ENCODE measurements around the gene KCTD5.

The KCTD5 gene

DNA sequence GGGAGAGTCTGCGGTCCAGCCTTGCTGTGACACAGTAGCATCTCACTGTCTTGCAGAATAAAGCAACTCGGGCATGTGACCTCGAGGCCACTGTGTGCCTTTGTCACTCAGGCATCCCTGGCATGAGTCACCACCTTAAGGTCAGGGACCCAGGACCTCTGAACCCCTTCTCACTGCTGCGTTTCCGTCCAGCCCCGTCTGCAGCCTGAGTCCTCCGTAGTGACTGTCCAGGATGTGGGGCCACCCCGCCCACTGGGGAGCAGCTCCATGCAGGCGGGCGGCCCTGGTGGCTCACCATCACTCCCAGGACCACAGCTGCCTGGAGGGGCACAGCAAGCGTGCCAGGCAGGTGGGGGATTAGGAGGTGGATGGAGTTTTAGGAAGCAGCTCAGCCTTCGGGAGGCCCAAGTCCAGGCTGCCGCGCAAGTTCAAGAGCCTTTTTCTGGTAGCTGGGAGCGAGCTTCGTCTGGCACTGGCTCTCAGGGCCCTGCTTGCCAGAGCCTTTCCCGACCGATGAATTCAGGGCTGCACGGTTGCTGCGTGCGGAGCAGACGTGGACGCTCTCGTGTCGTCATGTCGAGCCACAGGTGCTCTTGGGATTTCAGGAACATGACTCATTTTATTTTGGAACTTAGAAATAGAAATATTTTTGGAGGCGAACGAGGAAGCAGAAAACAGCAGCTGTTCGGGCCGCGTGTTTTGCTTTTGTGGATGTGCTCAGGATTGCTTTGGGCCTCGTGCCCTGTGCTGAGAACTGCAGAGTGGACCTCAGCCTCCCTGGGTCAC lies 16.8 kb downstream of the KCTD5 start:
- Mint-ChIP-seq H3K27ac (no peak overlapping the region), H3K9me3 (no peaks in the 10 kb centered on the region), H3K4me3 (no peak overlapping the region), H3K27me3 (no peaks in the 10 kb centered on the region), H3K4me1 (no peaks in the 10 kb centered on the region)
- no peak for ATAC-seq
- no peak for DNase-seq

- Mint-ChIP-seq H3K4me3 (no peak overlapping the region), H3K27ac (no peak overlapping the region), H3K4me1 (no peaks in the 10 kb centered on the region), H3K27me3 (no peaks in the 10 kb centered on the region), H3K9me3 (no peaks in the 10 kb centered on the region)
- no peak for DNase-seq
- ATAC-seq, result no peak
These were observed 17.7 kb downstream of the KCTD5 start for GRCh38 chr16:2699791-2700600.

DNA sequence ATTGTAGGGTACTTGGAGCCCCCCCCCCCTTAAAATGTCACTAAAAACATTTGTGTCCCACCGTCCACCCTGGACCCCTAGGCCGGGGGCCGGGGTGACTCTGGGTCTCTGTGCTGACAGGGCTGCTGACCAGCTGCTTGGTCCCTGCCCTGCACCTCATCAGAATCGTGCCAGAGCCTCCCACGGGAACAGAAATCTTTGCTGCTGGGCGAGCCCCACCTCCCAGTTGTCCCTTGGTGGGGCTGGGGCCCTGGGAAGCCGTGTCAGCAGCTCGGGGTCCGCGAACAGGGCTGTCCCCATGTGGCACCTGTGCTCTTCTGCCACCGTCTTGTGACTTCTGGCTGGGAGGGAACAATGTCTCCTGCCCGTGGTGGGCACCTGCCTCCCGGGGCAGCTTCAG lies 18.5 kb downstream of the KCTD5 start:
- Mint-ChIP-seq H3K27me3 (no peaks in the 10 kb centered on the region), H3K4me3 (no peak overlapping the region), H3K4me1 (no peaks in the 10 kb centered on the region), H3K9me3 (no peaks in the 10 kb centered on the region), H3K27ac (no peak overlapping the region)
- DNase-seq (no peak), ATAC-seq (no peak)

- H3K4me3 Mint-ChIP-seq, result no peak overlapping the region
- DNase-seq, result no peak
- H3K4me1 Mint-ChIP-seq, result no peaks in the 10 kb centered on the region
- no peaks in the 10 kb centered on the region for H3K27me3 Mint-ChIP-seq
- no peak overlapping the region for H3K27ac Mint-ChIP-seq
- ATAC-seq, result no peak
- H3K9me3 Mint-ChIP-seq, result no peaks in the 10 kb centered on the region
These were observed 18.9 kb downstream of the KCTD5 start for GRCh38 chr16:2701272-2701671.

GRCh38 chr16:2701713-2702437 lies 19.6 kb downstream of the KCTD5 start:
- Mint-ChIP-seq H3K27ac (peak overlapping the region in 1 of 2 donors; percentile 59), H3K4me1 (no peaks in the 10 kb centered on the region), H3K9me3 (no peaks in the 10 kb centered on the region), H3K27me3 (no peaks in the 10 kb centered on the region), H3K4me3 (no peak overlapping the region)
- ATAC-seq (no peak), DNase-seq (no peak)

DNA sequence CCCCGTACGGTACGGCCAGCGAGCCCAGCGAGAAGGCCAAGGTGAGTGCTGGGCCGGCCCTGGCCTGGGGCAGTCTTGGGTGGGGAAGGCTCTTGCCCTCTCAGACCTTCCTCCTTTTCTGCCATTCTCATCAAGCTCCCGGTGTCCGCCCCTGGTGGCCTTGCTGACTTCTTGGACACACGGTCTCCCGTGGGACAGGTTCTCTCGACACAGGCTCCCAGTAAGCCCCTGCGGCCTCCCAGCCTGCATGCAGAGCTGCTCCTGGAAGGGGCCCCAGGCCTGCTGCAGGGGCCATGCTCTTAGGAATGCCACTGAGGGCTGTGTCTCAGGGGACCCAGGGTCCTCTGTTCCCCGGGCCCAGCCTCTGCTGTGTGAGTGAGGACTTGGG lies 20.1 kb downstream of the KCTD5 start:
- ATAC-seq (no peak), DNase-seq (no peak)
- Mint-ChIP-seq H3K4me1 (no peaks in the 10 kb centered on the region), H3K4me3 (no peak overlapping the region), H3K27me3 (no peaks in the 10 kb centered on the region), H3K27ac (peak overlapping the region in 1 of 2 donors; percentile 59), H3K9me3 (no peaks in the 10 kb centered on the region)

DNA sequence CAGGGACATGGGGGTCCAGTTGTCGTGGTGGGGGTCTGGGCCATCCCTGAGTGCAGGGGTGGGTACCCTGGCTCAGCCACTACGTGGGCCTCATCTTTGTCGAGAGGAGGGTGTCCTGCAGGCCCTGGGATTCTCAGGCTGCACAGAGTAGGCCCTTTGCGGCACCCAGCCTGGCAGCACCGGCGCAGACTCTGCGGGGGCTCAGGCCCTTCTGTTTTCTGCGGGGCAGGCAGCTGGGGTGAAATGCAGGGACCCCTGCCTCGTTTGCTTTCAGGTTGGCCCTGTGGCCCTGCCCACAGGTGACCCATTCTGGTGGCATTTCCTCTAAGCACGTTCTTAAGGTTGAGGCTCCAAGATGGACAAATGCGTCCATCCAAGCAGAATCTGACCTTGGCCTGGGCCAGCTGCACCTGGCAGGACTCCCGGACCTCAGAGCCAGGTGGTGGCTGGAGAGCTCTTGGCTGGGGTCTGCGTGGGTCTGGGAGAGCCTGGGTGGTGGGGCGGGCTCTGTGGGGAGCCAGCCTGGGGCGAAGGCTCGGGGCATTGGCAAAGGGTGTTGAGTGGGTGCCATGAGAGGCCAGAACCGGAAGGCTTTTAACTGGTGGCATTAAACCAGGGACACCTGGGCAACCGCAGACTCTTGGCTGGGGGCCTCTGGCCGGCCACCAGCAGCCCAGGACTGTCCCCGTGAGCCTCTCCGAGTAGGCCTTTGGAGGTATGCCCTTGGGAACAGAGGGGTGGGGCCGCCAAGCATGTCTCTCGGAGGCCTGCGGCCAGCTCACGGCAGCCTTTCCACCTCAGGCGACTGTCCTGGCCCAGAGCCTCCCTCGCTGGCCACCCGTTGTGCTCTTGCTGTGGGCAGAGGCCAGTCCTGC lies 20.8 kb downstream of the KCTD5 start:
- H3K27ac Mint-ChIP-seq, result no peak overlapping the region
- H3K9me3 Mint-ChIP-seq, result no peaks in the 10 kb centered on the region
- ATAC-seq (no peak), DNase-seq (no peak)
- no peaks in the 10 kb centered on the region for H3K4me1 Mint-ChIP-seq
- no peak overlapping the region for H3K4me3 Mint-ChIP-seq
- no peaks in the 10 kb centered on the region for H3K27me3 Mint-ChIP-seq

- ATAC-seq (no peak), DNase-seq (no peak)
- H3K4me3 Mint-ChIP-seq, result no peak overlapping the region
- H3K27me3 Mint-ChIP-seq, result no peaks in the 10 kb centered on the region
- no peaks in the 10 kb centered on the region for H3K4me1 Mint-ChIP-seq
- H3K9me3 Mint-ChIP-seq, result no peaks in the 10 kb centered on the region
- H3K27ac Mint-ChIP-seq, result no peak overlapping the region
These were observed 22.1 kb downstream of the KCTD5 start for GRCh38 chr16:2704166-2704982.

- ATAC-seq (peak; percentile 8), DNase-seq (no peak)
- Mint-ChIP-seq H3K4me1 (no peaks in the 10 kb centered on the region), H3K4me3 (no peak overlapping the region), H3K27me3 (no peaks in the 10 kb centered on the region), H3K27ac (no peak overlapping the region), H3K9me3 (no peaks in the 10 kb centered on the region)
These were observed 22.6 kb downstream of the KCTD5 start for GRCh38 chr16:2704983-2705275.

GRCh38 chr16:2705351-2705750 lies 23.0 kb downstream of the KCTD5 start:
- no peak for ATAC-seq
- H3K4me3 Mint-ChIP-seq, result no peak overlapping the region
- H3K27me3 Mint-ChIP-seq, result no peaks in the 10 kb centered on the region
- no peak overlapping the region for H3K27ac Mint-ChIP-seq
- no peak for DNase-seq
- no peaks in the 10 kb centered on the region for H3K9me3 Mint-ChIP-seq
- H3K4me1 Mint-ChIP-seq, result no peaks in the 10 kb centered on the region

- Mint-ChIP-seq H3K27me3 (no peaks in the 10 kb centered on the region), H3K4me1 (no peaks in the 10 kb centered on the region)
These were observed 23.8 kb downstream of the KCTD5 start for GRCh38 chr16:2706085-2706484.

DNA sequence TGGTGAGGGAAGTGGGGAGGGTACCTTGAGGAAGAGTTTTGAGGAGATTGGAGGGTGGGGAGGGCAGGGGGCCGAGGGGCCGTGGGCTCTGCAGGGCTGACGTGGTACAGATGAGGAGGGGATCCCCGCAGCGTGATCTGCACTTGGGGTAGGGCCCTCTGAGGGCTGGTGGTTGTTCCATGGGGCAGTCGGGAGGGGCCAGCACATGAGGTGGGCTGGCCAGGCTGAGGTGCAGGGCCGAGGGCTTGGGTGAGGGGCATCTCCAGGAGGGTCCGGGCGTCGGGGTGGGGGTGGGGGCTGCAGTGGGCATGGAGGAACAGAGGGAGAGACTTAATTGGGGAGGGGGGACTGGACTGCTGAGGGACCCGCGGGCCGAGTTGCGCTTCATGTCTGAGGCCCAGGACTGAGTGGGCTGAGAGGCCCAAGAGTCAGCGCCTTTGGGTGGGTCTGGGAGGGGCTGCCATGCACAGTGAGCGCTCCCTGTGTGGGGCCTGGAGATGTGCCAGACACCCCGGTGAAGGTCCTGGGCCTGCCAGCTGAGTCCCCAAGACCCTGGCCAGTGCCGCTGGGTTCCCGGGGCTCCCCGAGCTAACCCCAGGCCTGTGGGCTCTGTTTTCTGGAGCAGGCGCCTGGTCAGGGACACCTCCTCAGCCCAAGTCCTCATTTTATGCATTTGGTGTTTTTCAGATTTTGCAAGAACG lies 24.4 kb downstream of the KCTD5 start:
- no peaks in the 10 kb centered on the region for H3K4me1 Mint-ChIP-seq
- ATAC-seq, result no peak
- H3K4me3 Mint-ChIP-seq, result no peak overlapping the region
- no peaks in the 10 kb centered on the region for H3K27me3 Mint-ChIP-seq
- DNase-seq, result no peak
- H3K27ac Mint-ChIP-seq, result no peak overlapping the region
- H3K9me3 Mint-ChIP-seq, result no peaks in the 10 kb centered on the region

More at GRCh38 chr16:2706085-2706484, 23.8 kb downstream of the KCTD5 start:
- H3K9me3 Mint-ChIP-seq, result no peaks in the 10 kb centered on the region
- no peak for DNase-seq
- H3K4me3 Mint-ChIP-seq, result no peak overlapping the region
- no peak for ATAC-seq
- no peak overlapping the region for H3K27ac Mint-ChIP-seq

DNA sequence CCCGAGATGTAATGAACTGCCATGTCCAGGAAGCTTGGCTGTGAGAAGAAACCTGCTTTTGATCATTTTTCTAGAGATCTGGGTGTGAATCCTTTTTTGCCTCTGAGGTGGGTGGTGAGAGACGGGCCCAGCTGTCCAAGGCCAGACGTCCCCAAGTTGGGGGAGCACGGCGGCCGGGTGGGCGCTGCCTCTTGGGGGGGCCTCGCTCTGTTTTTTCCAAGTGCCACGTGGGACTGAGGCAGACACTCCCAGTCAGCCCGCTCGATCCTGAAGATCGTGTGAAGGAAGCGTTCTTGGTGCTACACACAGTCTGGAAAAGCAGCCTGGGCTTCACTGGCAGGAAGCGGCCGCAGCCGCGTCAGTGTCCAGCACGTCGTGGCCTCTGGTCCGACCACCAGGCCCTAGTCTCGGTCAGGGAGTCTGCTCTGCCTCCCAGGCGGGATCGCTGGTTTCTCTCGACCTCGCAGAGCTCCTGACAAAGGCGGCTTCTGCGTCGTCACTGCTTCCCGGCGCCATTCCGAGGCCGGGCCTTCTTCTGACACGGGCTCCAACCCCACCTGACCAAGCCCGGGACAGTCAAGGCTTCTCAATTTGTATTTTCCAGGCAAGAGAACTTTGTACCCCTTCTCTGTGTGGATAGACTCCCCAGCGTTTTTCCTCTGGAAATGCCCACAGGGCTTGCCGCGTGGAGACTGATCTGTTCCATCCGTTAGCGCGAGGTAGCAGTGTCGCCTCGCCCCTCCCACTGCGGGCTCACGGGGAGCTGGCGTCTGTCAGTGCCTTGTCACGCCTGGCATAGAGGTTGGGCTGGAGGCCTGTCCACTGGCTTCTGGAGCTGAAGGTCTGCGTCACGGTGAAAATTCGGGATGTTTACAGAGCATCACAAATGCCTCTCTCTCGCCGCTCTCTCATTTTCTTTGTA lies 25.3 kb downstream of the KCTD5 start:
- Mint-ChIP-seq H3K27ac (no peak overlapping the region), H3K9me3 (no peaks in the 10 kb centered on the region), H3K27me3 (no peaks in the 10 kb centered on the region), H3K4me1 (no peaks in the 10 kb centered on the region), H3K4me3 (no peak overlapping the region)
- DNase-seq (no peak), ATAC-seq (no peak)

Data from stimulated activated naive CD8-positive, alpha-beta T cell treated with anti-CD3 and anti-CD28 coated beads, Interleukin-15, amount 100 ng/mL, for 72 hours (primary cell).